Globus pallidus (tissue), 1 donor: ENCODE measurements around the gene OR52H1.

Source experiments
- DNase-seq: peaks from one replicate; pipeline ENCODE4 v3.0.0-alpha.2; 2015; ENCODE audit warnings: low spot score

OR52H1 gene

GRCh38 chr11:5531053-5531831 is 17.1 kb downstream of the OR52H1 start:
- DNase-seq: no peak

GRCh38 chr11:5528495-5528894 is 19.8 kb downstream of the OR52H1 start:
- DNase-seq: no peak

GRCh38 chr11:5527716-5528115 is 20.6 kb downstream of the OR52H1 start:
- DNase-seq: no peak

GRCh38 chr11:5524756-5525155 is 23.6 kb downstream of the OR52H1 start:
- DNase-seq: no peak

- DNase-seq: no peak
Measured at GRCh38 chr11:5522308-5522707, 26.0 kb downstream of the OR52H1 start.

- DNase-seq: no peak
Measured at GRCh38 chr11:5521540-5521939, 26.8 kb downstream of the OR52H1 start.

GRCh38 chr11:5516599-5516998 is 31.7 kb downstream of the OR52H1 start, which contains the start of gene UBQLNL:
Gene UBQLNL (minus strand): TSS chr11:5516699. CDS start chr11:5516441, 258 bp downstream.
- DNase-seq: no peak

- DNase-seq: no peak
Measured at GRCh38 chr11:5514841-5515240, 33.5 kb downstream of the OR52H1 start.

GRCh38 chr11:5509803-5510202 is 38.5 kb downstream of the OR52H1 start, which contains the start of gene UBQLN3:
Gene UBQLN3 (minus strand): TSS chr11:5509957. CDS start chr11:5509558, 399 bp downstream.
- no peak for DNase-seq

- no peak for DNase-seq
Measured at GRCh38 chr11:5508605-5509004, 39.7 kb downstream of the OR52H1 start.

GRCh38 chr11:5507933-5508305 is 40.4 kb downstream of the OR52H1 start:
- no peak for DNase-seq

GRCh38 chr11:5507177-5507932 is 41.0 kb downstream of the OR52H1 start:
- no peak for DNase-seq

GRCh38 chr11:5505363-5506048 is 42.8 kb downstream of the OR52H1 start:
- no peak for DNase-seq

GRCh38 chr11:5504403-5504921 is 43.9 kb downstream of the OR52H1 start:
- DNase-seq: no peak

GRCh38 chr11:5500393-5500801 is 47.9 kb downstream of the OR52H1 start:
- no peak for DNase-seq

GRCh38 chr11:5499671-5500070 is 48.7 kb downstream of the OR52H1 start:
- DNase-seq: no peak
